HL-60 (cell line): ENCODE measurements around the gene FABP7.
"Not testable (repeated sequence)": the region's sequence is repeated elsewhere in the genome, so short reads cannot be mapped to it uniquely, and the experiment has no call there.

Experiments
- DNase-seq, 2 experiments: peaks; one replicate each; pipeline ENCODE4 v3.0.0-alpha.2; 2010 to 2020; ENCODE audit warnings: low read depth in 1 of 2, low spot score in 1 of 2
- H3K27ac ChIP-seq: fragments of 250-450 bp; sonication (Bioruptor Pico); replicated peaks from 2 replicates; pipeline ENCODE4 v1.5.1; 2020; ENCODE audit warnings: mild to moderate bottlenecking, moderate library complexity
- H3K27me3 ChIP-seq: fragments of 250-450 bp; sonication (Bioruptor Pico); 2 replicates; pipeline ENCODE4 v1.5.1; 2021; ENCODE audit warnings: mild to moderate bottlenecking, moderate library complexity; ENCODE audit not compliant: insufficient read depth, poor library complexity, severe bottlenecking
- H3K4me3 ChIP-seq: replicated peaks from 2 replicates; pipeline ENCODE4 v1.5.1; 2011; ENCODE audit warnings: mild to moderate bottlenecking, control low read depth, low read length; ENCODE audit not compliant: insufficient read depth
- GABPA ChIP-seq: IDR thresholded peaks from 2 replicates; pipeline ENCODE4 v1.6.1; 2012; ENCODE audit warnings: low read depth
- POLR2AphosphoS5 ChIP-seq: IDR thresholded peaks from 2 replicates; pipeline ENCODE4 v1.6.1; 2012; ENCODE audit warnings: low read depth
- SPI1 ChIP-seq: IDR thresholded peaks from 2 replicates; pipeline ENCODE4 v1.6.1; 2012; ENCODE audit warnings: low read depth, mild to moderate bottlenecking, borderline replicate concordance
- TF ChIP-seq, protein P1 (sequence below): IDR thresholded peaks from one replicate; pipeline ENCODE4 v1.5.1; 2011; ENCODE audit warnings: low read length, control low read depth, inconsistent platforms; ENCODE audit not compliant: insufficient read depth
- TF ChIP-seq, protein P2 (sequence below): IDR thresholded peaks from 2 replicates; pipeline ENCODE4 v1.6.1; 2012; ENCODE audit warnings: low read depth; ENCODE audit not compliant: insufficient replicate concordance

FABP7 gene

DNA sequence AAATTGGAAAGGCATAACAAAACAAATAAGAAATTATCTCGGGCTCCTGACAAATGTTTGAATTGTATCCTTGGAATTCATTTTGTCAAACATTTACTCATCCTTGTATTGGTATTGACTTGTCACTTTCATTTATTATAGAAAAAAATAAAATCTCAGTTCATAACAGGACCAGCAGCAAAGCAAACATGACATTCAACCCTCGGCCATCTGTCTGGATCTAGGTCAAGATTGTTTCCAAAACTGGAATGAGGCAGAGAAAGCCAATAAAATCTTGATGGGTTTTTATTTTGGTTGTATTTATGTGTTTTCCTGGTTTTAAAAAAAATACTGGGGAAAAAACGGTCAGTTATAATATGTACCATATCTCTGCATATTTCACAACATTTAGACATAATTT is 42.9 kb upstream of the FABP7 start:
- TF ChIP-seq, protein P1, sequence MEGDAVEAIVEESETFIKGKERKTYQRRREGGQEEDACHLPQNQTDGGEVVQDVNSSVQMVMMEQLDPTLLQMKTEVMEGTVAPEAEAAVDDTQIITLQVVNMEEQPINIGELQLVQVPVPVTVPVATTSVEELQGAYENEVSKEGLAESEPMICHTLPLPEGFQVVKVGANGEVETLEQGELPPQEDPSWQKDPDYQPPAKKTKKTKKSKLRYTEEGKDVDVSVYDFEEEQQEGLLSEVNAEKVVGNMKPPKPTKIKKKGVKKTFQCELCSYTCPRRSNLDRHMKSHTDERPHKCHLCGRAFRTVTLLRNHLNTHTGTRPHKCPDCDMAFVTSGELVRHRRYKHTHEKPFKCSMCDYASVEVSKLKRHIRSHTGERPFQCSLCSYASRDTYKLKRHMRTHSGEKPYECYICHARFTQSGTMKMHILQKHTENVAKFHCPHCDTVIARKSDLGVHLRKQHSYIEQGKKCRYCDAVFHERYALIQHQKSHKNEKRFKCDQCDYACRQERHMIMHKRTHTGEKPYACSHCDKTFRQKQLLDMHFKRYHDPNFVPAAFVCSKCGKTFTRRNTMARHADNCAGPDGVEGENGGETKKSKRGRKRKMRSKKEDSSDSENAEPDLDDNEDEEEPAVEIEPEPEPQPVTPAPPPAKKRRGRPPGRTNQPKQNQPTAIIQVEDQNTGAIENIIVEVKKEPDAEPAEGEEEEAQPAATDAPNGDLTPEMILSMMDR, result no peak
- TF ChIP-seq SPI1, result no peak
- no peak for TF ChIP-seq POLR2AphosphoS5
- no peak for TF ChIP-seq GABPA
- TF ChIP-seq, protein P2, sequence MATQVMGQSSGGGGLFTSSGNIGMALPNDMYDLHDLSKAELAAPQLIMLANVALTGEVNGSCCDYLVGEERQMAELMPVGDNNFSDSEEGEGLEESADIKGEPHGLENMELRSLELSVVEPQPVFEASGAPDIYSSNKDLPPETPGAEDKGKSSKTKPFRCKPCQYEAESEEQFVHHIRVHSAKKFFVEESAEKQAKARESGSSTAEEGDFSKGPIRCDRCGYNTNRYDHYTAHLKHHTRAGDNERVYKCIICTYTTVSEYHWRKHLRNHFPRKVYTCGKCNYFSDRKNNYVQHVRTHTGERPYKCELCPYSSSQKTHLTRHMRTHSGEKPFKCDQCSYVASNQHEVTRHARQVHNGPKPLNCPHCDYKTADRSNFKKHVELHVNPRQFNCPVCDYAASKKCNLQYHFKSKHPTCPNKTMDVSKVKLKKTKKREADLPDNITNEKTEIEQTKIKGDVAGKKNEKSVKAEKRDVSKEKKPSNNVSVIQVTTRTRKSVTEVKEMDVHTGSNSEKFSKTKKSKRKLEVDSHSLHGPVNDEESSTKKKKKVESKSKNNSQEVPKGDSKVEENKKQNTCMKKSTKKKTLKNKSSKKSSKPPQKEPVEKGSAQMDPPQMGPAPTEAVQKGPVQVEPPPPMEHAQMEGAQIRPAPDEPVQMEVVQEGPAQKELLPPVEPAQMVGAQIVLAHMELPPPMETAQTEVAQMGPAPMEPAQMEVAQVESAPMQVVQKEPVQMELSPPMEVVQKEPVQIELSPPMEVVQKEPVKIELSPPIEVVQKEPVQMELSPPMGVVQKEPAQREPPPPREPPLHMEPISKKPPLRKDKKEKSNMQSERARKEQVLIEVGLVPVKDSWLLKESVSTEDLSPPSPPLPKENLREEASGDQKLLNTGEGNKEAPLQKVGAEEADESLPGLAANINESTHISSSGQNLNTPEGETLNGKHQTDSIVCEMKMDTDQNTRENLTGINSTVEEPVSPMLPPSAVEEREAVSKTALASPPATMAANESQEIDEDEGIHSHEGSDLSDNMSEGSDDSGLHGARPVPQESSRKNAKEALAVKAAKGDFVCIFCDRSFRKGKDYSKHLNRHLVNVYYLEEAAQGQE, result no peak
- Histone ChIP-seq H3K27me3 (peaks cover 8% of the 10 kb centered on the region), H3K27ac (no peak overlapping the region), H3K4me3 (no peak overlapping the region)
- DNase-seq, result no peak

DNA sequence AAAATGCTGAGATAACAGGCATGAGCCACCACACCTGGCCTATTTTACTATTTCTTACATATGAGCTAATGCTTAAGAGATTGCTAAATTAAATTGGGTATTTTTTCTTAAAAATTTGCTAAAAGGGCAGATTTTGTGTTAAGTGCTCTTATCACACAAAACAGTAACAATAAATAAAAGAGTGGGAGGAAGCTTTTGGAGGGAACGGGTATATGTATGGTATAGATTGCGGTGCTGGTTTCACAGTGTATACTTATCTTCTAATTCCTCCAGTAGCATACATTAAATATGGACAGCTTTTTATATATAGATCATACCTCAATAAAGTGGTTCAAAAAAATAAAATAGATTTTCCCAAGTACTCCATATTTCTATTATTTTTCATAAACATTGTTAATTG is 39.4 kb upstream of the FABP7 start:
- no peak overlapping the region for H3K27ac ChIP-seq
- peaks cover 3% of the 10 kb centered on the region for H3K27me3 ChIP-seq
- DNase-seq, result no peak
- TF ChIP-seq POLR2AphosphoS5 (no peak), GABPA (no peak), SPI1 (no peak)
- TF ChIP-seq, protein P1, result no peak
- TF ChIP-seq, protein P2, result no peak
- no peak overlapping the region for H3K4me3 ChIP-seq

DNA sequence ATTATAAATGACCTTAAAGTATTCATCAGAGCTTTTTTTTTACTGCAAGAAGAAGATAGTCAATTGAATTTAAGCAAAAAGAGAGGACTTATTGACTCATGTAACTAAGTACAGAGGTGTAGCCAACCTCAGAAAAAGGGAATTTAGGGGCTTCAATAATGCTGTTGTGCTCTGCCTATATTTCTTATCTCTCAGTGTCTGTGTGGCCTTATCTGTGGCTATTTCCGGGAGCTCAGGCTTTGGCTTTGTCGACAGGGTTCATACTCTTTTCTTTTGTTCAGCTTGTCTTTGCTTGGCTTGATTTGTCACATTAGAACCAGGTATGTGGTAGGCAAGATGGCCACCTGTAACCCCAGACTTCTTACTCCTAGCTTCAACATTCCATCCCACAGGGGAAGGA is 38.6 kb upstream of the FABP7 start:
- TF ChIP-seq, protein P2, result no peak
- TF ChIP-seq POLR2AphosphoS5 (no peak), GABPA (no peak), SPI1 (no peak)
- TF ChIP-seq, protein P1, result no peak
- Histone ChIP-seq H3K27me3 (peaks cover 3% of the 10 kb centered on the region), H3K4me3 (no peak overlapping the region), H3K27ac (no peak overlapping the region)
- DNase-seq, result no peak

DNA sequence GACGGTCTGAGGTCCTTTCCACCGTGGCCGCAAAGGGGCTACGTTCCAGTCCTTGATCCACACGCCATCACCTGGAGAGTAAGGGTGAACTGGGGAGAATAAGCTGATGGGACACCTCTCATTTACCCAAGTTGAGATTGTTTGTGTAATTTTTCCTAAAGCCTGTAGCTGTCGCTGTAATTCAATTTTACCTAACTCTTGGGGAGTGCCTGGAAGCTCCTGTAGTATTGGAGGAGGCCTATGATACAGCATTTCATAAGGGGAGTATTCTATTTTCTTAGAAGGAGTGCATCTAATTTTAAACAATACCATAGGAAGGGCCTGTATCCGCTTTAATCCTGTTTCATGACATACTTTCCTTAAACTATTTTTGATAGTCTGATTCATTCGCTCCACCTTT is 35.3 kb upstream of the FABP7 start:
- not testable (repeated sequence) for H3K27me3 ChIP-seq, DNase-seq, H3K4me3 ChIP-seq, H3K27ac ChIP-seq

DNA sequence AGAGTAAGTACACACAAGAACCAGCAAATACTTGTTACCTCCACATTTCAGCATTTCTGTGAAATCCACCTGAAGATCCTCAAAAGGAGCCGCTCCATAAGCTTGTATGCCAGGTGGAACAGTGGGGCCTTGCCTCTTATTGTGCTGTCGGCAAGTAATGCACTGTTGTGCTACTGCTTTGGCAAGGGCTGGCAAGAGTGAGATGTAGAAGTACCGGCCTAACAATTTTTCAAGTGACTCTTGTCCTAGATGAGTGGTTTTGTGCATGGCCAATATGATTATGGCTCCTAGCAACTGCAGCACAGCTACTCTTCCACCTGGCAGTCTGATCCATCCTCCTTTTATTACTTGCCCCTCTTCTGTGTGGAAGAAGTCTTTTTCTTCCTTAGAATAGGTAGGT is 34.7 kb upstream of the FABP7 start:
- not testable (repeated sequence) for H3K4me3 ChIP-seq, DNase-seq, H3K27ac ChIP-seq, H3K27me3 ChIP-seq
